Urinary bladder (tissue), 4 donors: ENCODE results near the gene CCDC40. TPM values are rescaled to one million over a fixed set of nuclear protein-coding genes. Genes with fewer than 3 reads are reported as not detected.
A peak's percentile ranks its signal among the peaks of the same experiment; 100 is the strongest.
"Not testable (repeated sequence)": the region's sequence is repeated elsewhere in the genome, so short reads cannot be mapped to it uniquely, and the experiment has no call there.

ENCODE experiments used
- DNase-seq: peaks from one replicate; pipeline ENCODE4 v3.0.0-alpha.2; 2015; ENCODE audit errors: extremely low spot score
- H3K27ac ChIP-seq: one replicate; pipeline ENCODE4 v1.5.1; 2013; ENCODE audit warnings: low read depth, mild to moderate bottlenecking, moderate library complexity
- H3K36me3 ChIP-seq: one replicate; pipeline ENCODE4 v1.6.1; 2013; ENCODE audit warnings: mild to moderate bottlenecking, moderate library complexity; ENCODE audit not compliant: insufficient read depth
- H3K4me1 ChIP-seq: one replicate; pipeline ENCODE4 v1.6.1; 2013; ENCODE audit warnings: mild to moderate bottlenecking, moderate library complexity; ENCODE audit not compliant: insufficient read depth
- H3K4me3 ChIP-seq: one replicate; pipeline ENCODE4 v1.5.1; 2013; ENCODE audit warnings: low read depth, low read length
- WGBS: extraction: QIAGEN DNeasy Blood & Tissue Kit; methylation state at CpG from one replicate; pipeline ENCODE4 v1.1.7; 2013; 5-methylcytosine and 5-hydroxymethylcytosine counted together
- polyA plus RNA-seq: library from polyadenylated mRNA; stranded (reverse); fragments of 200-250 nt; gene quantifications from one replicate; pipeline ENCODE4 v1.2.3, GENCODE V29; 2013
- total RNA-seq: library from RNA; depleted of rRNA; stranded (reverse); fragments of >200 nt; gene quantifications from one replicate; pipeline ENCODE4 v1.2.3, GENCODE V29; 2014
- donor health status: healthy with polysubstance abuse.
- donor health status: healthy.

The CCDC40 gene
- total and polyA plus RNA-seq, 2 donors: 2.2 to 8.0 TPM

DNA sequence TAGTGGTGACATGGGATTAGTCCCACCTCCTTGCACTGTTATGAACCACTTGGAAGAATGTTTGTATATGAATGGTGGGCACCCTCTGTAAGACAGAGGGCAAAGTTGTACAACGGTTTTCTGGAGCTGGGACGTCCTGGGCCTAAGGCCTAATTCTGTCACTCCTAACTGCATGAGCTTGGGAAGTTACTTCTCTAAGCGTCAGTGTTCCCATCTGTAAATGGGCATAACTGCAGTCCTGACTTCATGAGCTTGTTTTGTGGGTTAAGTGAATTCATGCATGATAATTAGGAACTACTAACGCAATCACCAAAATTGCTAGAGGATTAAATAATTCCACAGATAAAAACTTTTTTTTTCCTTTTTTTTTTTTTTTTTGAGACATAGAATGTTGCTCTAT lies 2.6 kb upstream of the CCDC40 start:
- no peak overlapping the region for H3K4me3 ChIP-seq
- no peaks in the 10 kb centered on the region for H3K36me3 ChIP-seq
- 95% methylated on average over 4 of the region's 4 CpGs for WGBS
- no peak overlapping the region for H3K27ac ChIP-seq
- no peak for DNase-seq
- H3K4me1 ChIP-seq: peaks cover 1% of the 10 kb centered on the region

DNA sequence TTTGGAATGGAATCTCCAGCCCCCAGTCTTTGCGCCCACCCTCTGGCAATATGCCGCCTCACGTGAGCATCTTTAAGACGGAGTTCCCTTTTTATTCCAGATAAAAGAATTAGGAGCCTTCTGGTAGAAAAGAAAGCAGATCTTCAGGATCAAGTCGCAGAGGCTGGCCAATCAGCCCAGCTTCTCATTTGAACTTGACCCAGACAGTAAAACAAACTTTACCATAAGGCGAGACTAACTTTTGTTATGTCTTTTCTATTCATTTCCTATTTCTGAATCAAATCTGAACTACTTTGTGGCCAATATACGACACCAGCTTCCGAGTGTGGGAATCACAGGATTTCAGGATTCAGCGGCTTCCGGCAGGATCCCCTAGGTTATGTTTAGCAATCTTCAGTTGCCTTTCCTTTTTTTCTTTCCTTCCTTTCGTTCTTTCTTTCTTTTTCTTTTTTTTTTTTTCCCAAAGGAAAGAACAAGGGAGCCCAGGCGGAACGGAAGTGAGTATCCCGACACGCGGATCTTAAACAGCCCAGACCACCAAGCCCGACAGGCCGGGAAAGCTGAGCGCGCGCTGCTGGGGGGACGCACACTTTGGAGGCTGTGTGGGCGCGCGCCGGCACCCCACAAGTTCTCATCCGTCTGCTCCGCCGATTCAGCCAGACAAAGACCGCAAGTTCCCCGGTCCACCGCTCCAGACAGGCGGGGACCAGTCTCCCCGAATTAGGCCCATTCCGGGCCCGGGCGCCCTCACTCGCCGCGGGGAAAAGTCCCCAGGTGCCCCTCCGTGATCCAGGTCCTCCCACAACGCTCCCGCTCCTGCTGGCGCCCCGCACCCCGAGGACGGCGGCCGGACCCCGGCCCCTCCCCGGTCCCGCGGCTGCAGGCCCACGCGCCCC lies 1.4 kb upstream of the CCDC40 start:
- 2% methylated on average over 55 of the region's 55 CpGs for WGBS

DNA sequence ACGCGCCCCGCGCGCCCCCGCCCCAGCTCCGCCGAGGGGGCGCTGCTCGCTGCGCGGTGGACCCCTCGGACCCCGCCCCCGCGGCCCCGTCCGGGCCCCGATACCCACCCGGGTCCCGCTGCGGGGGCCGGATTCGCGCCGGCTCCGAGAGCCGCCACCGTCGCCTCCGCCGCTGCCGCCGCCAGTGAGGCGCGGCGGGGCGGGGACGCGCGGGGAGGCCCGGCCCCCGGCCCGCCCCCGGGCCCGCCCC lies 830 bp upstream of the CCDC40 start, which contains the start of gene TBC1D16:
TBC1D16 (minus strand) TSS at position 186 of the 250 bp plus-strand sequence. CDS start 22,325 bp downstream, outside the sequence.
- peak within 1 kb of the TSS; percentile 90 for H3K27ac ChIP-seq
- 1% methylated on average over 46 of the region's 46 CpGs for WGBS

More for the DNA sequence above, 1.4 kb upstream of the CCDC40 start:
- no peak for DNase-seq
- Histone ChIP-seq H3K27ac (peak overlapping the region; percentile 74), H3K4me1 (peaks cover 1% of the 10 kb centered on the region), H3K36me3 (no peaks in the 10 kb centered on the region), H3K4me3 (peak overlapping the region; percentile 97)

DNA sequence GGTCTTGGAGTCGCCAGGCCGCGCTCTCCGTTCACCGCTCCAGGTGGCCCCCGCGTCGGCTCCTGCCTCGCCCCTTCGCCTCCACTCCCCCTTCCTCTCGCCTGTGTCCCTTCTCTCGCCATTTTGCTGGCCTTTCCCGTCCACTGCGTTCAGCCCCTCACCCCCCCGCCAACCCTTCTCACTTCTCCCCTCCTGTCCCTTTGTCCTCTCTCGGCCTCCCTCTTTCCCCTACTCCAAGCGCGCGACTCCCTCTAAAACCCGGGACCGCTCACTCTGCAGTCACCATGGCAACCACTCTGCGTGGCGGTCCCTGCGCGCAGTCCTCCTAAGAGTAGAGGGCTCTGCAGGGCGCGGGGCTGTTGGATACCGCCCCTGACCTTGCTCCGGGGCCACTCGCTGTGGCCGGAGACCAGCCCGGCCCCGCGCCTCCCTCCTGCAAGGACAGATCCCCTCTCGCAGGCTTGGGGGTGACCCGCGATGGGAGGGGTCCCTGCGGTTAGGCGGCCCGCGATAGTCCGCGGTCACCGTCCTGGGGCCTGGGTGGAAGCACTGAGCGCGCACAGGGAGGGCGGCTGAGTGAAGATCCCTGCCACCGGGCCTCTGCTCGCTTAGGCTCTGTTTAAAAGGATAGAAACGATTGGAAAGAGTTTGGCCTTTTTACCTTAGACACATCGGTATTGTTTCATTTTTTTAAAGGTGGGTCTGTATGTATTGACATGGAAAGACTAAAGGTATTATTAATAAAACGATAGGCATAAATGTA lies 454 bp downstream of the CCDC40 start:
- Histone ChIP-seq H3K36me3 (no peaks in the 10 kb centered on the region), H3K4me1 (peaks cover 1% of the 10 kb centered on the region), H3K4me3 (peak overlapping the region; percentile 97), H3K27ac (no peak overlapping the region)
- WGBS: 1% methylated on average over 52 of the region's 52 CpGs
- DNase-seq: no peak

More for the DNA sequence above, 830 bp upstream of the CCDC40 start, which contains the start of gene TBC1D16:
- Histone ChIP-seq H3K4me3 (peak within 1 kb of the TSS; percentile 97), H3K4me1 (peaks cover 1% of the 10 kb centered on the region), H3K36me3 (no peaks in the 10 kb centered on the region)
- no peak for DNase-seq

DNA sequence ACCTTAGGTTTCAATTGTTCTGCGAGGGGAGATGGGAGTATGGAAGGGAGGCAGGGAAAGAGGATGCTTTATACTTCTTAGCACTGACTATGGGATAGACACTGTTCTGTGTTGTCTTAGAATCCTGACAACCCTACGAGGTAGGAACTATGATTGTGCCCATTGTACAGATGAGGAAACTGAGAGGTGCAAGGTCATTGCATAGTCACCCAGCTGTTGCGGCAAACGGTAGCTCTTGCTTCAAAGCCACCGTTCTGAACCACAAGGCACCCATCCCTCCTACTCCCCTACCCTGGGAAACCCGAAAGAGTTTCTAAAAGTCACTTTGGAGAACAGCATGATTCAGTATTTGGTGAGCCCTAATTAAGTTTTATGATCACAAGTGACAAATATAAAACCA lies 7.5 kb downstream of the CCDC40 start:
- no peak overlapping the region for H3K4me3 ChIP-seq
- no peaks in the 10 kb centered on the region for H3K4me1 ChIP-seq
- no peak overlapping the region for H3K27ac ChIP-seq
- no peaks in the 10 kb centered on the region for H3K36me3 ChIP-seq
- DNase-seq: no peak
- 95% methylated on average over 6 of the region's 6 CpGs for WGBS

DNA sequence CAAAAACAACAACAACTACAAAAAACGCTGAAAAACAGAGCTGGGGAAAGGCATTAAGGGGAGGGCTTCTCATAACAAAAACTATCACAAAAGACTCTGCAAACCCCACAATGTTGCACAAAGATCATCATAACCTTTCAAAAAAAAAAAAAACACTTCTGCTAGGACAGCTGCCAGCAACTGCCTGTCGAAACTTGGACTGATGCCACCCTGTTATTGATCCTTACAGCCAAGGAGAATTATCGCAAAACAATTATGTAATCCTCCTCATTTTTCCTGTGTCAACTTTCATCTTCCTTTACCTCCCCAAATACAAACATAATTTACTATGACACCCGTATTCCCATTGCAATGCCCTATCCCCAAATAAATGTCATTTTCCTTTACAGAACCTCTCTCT lies 9.3 kb downstream of the CCDC40 start:
- 80% methylated on average over 4 of the region's 4 CpGs for WGBS
- Histone ChIP-seq H3K4me3 (no peak overlapping the region), H3K4me1 (no peaks in the 10 kb centered on the region), H3K27ac (no peak overlapping the region), H3K36me3 (no peaks in the 10 kb centered on the region)
- DNase-seq: no peak

DNA sequence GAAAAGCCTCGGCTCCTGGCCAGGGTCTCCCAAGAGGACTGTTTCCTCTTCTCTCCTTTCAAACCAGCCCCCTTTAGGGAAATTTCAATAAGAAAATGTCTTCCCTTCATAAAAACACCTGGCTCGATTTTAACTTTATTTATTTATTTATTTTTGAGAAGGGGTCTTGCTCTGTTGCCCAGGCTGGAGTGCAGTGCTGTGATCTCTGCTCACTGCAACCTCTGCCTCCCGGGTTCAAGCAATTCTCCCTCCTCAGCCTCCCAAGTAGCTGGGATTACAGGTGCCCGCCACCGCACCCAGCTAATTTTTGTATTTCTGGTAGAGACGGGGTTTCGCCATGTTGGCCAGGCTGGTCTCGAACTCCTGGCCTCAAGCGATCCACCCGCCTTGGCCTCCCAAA lies 10.3 kb downstream of the CCDC40 start:
- not testable (repeated sequence) for H3K36me3 ChIP-seq

DNA sequence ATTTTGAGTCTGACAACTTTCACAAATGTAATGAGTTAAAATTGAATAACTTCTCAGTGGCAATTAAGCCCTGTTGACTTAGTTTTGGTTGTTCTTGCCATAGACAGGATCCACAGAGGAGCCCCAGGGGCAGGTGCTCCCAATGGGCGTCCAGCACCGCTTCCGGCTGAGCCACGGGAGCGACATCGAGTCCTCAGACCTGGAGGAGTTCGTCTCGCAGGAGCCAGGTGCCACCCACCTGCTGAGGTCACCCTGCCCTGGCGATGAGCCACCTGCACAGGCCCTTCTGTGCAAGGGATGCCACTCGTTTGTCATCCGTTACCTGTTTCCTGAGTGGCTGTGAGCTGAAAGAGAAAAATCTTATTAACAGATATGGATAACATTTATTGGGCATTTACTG lies 10.7 kb downstream of the CCDC40 start:
- H3K4me3 ChIP-seq: no peak overlapping the region
- DNase-seq: no peak
- no peaks in the 10 kb centered on the region for H3K4me1 ChIP-seq
- no peaks in the 10 kb centered on the region for H3K36me3 ChIP-seq
- 94% methylated on average over 11 of the region's 11 CpGs for whole genome bisulfite sequencing
- no peak overlapping the region for H3K27ac ChIP-seq

More for the DNA sequence above, 10.3 kb downstream of the CCDC40 start:
- WGBS: 96% methylated on average over 10 of the region's 10 CpGs
- DNase-seq, H3K27ac ChIP-seq, H3K4me3 ChIP-seq, H3K4me1 ChIP-seq: not testable (repeated sequence)

DNA sequence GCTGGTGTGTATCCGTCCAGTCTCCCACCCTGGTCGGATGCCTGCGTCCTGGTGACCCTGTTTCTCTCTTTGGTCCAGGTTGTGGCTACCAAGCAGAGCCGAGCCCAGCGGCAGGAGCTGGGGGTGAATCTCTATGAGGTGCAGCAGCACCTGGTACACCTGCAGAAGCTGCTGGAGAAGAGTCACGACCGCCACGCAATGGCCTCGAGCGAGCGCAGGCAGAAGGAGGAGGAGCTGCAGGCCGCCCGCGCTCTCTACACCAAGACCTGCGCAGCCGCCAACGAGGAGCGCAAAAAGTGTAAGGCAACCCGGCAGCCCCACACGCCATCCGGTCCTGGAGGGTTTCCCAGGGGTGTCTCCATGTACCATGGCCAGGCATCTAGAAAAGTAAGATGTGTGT lies 13.5 kb downstream of the CCDC40 start:
- DNase-seq: no peak
- H3K27ac ChIP-seq: no peak overlapping the region
- no peaks in the 10 kb centered on the region for H3K36me3 ChIP-seq
- no peak overlapping the region for H3K4me3 ChIP-seq
- H3K4me1 ChIP-seq: no peaks in the 10 kb centered on the region
- 99% methylated on average over 21 of the region's 21 CpGs for WGBS

DNA sequence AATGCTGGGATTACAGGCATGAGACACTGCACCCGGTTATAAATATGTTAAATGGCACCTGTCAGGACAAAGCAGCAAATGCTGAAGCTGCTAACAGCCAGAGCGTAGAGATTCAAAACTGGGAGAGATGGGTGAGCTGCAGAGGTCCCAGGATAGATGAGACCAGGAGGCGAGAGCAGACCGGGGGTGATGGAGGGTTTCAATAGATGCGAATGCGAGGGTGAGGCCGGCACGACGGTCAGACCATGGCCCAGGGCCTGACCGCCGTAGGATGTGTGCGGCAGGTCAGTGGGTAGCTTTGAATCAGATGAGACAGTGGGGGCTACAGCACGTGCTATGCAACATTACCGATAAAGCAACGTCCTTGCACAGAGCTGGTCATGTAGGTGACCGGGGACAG lies 14.3 kb downstream of the CCDC40 start:
- H3K27ac ChIP-seq: no peak overlapping the region
- DNase-seq: no peak
- no peak overlapping the region for H3K4me3 ChIP-seq
- 84% methylated on average over 16 of the region's 16 CpGs for WGBS
- H3K4me1 ChIP-seq: no peaks in the 10 kb centered on the region
- no peaks in the 10 kb centered on the region for H3K36me3 ChIP-seq

DNA sequence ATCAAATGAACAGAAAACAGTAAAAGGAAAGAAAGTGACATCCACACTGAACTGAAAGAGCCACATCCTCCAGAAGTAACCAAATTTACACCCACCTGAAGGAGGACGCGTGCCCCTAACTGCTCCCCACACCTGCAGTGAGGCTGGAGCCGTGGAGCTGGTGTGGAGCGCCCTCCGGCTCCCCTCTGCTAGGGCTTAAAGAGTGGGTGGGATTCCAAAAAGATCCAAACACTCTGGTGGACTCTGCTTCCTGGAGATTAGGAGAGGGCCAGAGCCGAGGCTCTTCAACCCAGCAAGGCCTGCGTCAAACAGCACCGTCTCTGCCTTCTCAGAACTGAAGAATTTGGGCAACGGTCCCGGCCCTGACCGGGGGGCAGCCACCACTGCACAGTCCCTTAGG lies 15.2 kb downstream of the CCDC40 start:
- no peak for DNase-seq
- H3K36me3 ChIP-seq: no peaks in the 10 kb centered on the region
- WGBS: 94% methylated on average over 11 of the region's 11 CpGs

DNA sequence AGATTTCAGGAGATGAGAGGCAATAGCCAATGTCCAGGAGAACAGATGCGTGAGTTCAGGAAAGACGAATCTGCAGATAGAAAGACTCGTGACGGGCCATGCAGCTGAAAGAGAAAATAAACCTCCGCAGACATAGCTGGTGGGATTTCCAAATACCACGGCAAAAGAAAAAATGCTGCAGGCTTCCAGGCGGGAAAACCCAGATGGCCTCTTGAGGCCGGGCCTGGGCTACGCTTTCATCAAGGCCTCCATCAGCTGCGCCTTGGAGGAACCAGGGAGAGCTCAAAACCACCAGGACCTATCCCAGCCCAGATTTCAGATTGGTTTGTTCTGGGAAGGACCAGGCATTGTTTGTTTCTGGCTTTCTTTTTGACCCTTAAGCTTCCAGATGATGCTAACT lies 16.7 kb downstream of the CCDC40 start:
- 84% methylated on average over 10 of the region's 10 CpGs for WGBS
- no peak overlapping the region for H3K4me3 ChIP-seq
- DNase-seq: no peak
- no peak overlapping the region for H3K27ac ChIP-seq
- no peaks in the 10 kb centered on the region for H3K36me3 ChIP-seq
- H3K4me1 ChIP-seq: no peaks in the 10 kb centered on the region

More for the DNA sequence above, 15.2 kb downstream of the CCDC40 start:
- H3K4me1 ChIP-seq: no peaks in the 10 kb centered on the region
- no peak overlapping the region for H3K27ac ChIP-seq
- no peak overlapping the region for H3K4me3 ChIP-seq

DNA sequence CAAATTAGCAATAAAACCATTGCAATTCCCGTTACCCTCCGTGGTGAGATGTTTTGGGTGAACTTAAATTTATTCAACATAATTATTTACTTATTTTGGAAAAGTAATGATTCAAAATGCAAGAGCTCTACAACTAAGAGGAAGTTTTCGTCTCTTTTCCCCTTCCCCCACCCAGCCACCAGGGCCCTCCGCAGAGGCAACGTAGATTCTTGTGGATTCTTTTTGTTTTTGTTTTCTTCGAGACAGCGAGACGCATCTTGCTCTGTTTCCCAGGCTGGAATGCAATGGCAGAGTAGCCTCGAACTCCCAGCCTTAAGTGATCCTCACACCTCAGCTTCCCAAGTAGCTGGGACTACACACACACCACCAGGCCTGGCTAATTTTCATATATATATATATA lies 19.2 kb downstream of the CCDC40 start:
- Histone ChIP-seq H3K4me3 (no peak overlapping the region), H3K27ac (no peak overlapping the region), H3K36me3 (no peaks in the 10 kb centered on the region), H3K4me1 (no peaks in the 10 kb centered on the region)
- WGBS: 90% methylated on average over 9 of the region's 9 CpGs
- DNase-seq: no peak
